SH-SY5Y (cell line): ENCODE measurements around the gene KCNAB2.
A peak's percentile ranks its signal among the peaks of the same experiment; 100 is the strongest.

Source experiments
- GATA2 ChIP-seq: IDR thresholded peaks from 2 replicates; pipeline ENCODE4 v1.6.1; 2011; ENCODE audit warnings: mild to moderate bottlenecking, low read depth, low read length
- GATA3 ChIP-seq: IDR thresholded peaks from 2 replicates; pipeline ENCODE4 v1.6.1; 2011; ENCODE audit warnings: low read depth, mild to moderate bottlenecking, low read length, moderate library complexity

The KCNAB2 gene

DNA sequence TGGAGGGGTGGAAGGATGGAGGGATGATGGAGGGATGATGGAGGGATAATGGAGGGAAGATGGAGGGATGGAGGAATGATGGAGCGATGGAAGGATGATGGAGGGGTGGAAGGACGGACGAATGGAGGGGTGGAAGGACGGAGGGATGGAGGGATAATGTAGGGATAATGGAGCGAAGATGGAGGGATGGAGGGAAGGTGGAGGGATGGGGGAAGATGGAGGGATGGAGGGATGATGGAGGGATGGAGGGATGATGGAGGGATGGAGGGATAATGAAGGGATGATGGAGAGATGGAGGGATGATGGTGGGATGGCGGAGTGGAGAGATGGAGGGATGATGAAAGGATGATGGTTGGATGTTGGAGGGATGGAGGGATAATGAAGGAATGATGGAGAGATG lies 61.3 kb downstream of the KCNAB2 start:
- TF ChIP-seq GATA3 (no peak), GATA2 (no peak)

DNA sequence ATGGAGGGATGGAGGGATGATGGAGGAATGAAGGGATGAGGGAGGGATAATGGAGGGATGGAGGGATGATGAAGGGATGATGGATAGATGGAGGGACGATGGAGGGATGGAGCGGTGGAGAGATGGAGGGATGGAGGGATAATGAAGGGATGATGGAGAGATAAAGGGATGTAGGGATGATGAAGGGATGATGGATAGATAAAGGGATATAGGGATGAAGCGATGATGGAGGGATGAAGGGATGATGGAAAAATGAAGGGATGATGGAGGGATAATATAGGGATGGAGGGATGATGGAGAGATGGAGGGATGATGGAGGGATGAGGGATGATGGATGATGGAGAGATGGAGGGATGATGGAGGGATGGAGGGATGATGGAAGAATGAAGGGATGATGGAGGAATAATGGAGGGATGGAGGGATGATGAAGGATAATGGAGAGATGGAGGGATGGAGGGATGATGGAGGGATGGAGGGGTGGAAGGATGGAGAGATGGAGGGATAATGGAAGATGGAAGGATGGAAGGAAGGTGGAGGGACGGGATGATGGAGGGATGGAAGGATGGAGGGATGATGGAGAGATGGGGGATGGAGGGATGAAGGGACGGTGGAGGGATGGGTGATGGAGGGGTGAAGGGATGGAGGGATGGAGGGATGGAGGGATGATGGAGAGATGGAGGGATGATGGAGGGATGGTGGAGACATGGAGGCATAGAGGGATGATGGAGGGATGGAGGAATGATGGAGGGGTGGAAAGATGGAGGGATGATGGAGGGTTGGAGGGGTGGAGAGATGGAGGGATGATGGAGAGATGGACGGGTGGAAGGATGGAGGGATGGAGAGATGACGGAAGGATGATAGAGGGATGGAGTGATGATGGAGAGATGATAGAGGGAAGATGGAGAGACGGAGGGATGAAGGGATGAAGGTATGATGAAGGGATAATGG lies 62.0 kb downstream of the KCNAB2 start:
- TF ChIP-seq GATA2 (no peak), GATA3 (no peak)

GRCh38 chr1:6108476-6108875 lies 62.8 kb downstream of the KCNAB2 start:
- no peak for TF ChIP-seq GATA3
- TF ChIP-seq GATA2, result no peak

DNA sequence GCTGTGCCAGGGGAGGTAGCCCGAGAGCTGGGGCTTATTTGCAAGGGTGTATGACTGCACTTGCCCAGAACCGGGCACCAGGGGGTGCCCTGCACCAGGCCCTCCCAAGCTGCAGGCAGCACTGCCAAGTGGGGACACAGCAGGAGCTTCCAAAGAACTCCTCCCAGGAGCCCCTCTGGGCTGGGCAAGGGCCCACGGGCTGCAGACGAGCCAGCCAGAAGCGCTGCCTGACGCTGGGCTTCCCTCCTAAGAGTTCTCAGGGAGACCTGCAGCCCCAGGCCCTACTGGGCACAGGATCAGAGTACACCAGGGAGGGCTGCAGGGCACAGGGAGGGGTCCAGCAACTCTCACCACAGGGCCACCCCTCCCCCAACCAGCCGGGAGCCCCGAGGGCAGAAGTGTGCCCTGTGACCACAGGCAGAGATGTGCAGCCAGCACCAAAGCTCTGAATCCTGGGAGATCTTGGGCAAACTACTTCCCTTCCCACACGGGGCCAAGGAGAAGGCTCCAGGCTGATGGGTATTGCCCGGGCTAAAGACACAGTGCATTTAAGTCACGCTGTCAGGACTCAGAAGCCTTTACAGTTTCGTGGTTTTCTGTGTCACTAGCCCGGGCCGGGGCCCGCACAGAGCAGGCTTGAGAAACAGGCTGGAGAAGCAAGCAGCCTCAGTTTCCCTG lies 63.4 kb downstream of the KCNAB2 start:
- no peak for TF ChIP-seq GATA2
- TF ChIP-seq GATA3, result no peak

GRCh38 chr1:6109688-6110087 lies 64.0 kb downstream of the KCNAB2 start:
- TF ChIP-seq GATA3 (no peak), GATA2 (no peak)

- no peak for TF ChIP-seq GATA2
These were observed 64.6 kb downstream of the KCNAB2 start for GRCh38 chr1:6110326-6110725.

GRCh38 chr1:6111571-6111970 lies 65.9 kb downstream of the KCNAB2 start:
- TF ChIP-seq GATA3 (no peak), GATA2 (peak; percentile 46; the same call in 1 of the 2 replicates)

DNA sequence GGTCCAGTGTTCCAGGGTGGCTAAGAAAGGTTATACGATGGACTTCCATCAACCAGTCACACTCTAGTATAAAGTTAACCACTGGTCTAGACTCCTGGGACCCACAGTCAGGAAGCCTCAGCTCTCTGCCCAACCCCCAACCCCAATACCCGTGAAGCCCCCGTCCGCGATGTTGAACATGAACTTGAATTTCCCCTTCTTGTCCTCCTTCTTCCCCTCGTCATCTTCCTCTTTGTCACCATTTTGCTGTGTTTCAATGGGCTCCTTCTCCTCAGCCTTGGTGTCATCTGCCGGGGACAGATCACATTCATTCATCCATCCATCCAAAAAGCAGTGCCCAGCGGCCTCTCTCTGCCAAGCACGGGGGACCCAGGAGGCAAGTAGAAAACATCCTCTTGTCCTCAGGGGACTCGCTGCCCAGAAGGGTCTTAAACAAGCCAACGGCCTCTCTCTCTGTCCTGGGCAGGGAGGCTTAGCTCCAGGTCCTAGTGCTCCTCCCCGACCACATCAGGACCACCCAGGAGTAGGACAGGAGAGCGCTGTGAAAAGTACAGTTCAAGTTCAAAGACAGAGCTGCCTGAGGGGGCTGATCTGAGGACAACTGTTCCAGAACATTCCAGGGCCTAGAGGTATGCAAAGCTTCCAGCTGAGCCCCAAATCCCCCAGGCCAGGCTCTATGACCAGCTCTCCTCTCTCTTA lies 66.5 kb downstream of the KCNAB2 start:
- TF ChIP-seq GATA3, result no peak
- TF ChIP-seq GATA2, result no peak

- no peak for TF ChIP-seq GATA2
- no peak for TF ChIP-seq GATA3
These were observed 67.0 kb downstream of the KCNAB2 start for GRCh38 chr1:6112690-6113005.

- TF ChIP-seq GATA3 (no peak), GATA2 (no peak)
These were observed 67.4 kb downstream of the KCNAB2 start for GRCh38 chr1:6113116-6113515.

GRCh38 chr1:6113745-6114144 lies 68.1 kb downstream of the KCNAB2 start:
- TF ChIP-seq GATA2, result no peak
- no peak for TF ChIP-seq GATA3

DNA sequence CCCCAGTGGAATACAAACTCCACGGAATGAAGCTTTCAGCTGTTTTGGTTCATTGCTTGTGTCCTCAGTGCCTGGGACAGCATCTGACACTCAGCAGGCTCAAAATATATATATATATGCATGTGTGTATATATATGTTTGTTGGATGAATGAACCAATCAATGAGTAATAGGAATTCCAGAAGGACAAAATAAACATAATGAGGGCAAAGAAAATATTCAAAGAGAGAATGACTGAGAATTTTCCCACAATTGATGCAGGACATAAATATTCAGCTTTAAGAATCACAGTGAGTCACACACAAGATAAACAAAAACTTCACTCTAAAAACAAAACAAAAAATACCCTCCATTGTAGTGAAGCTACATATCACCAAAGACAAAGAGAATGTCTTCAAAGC lies 70.4 kb downstream of the KCNAB2 start:
- TF ChIP-seq GATA2, result no peak
- no peak for TF ChIP-seq GATA3

DNA sequence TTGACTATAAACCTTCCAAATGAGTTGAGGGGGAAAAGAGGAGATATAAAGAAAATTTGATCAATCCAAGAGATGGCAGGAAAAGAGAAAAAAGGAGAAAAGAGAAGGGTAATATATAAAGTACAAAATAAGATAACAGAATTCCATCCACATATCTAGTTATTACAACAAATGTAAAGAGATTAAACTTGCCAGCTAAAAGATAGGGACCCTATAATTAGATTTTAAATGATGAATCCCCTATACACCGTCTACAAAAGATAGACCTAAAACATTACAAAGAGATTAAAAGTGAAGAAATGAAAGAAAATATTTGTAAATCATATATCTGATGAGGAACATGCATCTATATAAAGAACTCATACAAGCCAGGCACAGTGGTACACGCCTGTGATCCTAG lies 71.4 kb downstream of the KCNAB2 start:
- TF ChIP-seq GATA2 (no peak), GATA3 (no peak)

GRCh38 chr1:6117624-6118023 lies 71.9 kb downstream of the KCNAB2 start:
- TF ChIP-seq GATA2, result no peak
- no peak for TF ChIP-seq GATA3

- no peak for TF ChIP-seq GATA3
- no peak for TF ChIP-seq GATA2
These were observed 72.7 kb downstream of the KCNAB2 start for GRCh38 chr1:6118415-6118814.

DNA sequence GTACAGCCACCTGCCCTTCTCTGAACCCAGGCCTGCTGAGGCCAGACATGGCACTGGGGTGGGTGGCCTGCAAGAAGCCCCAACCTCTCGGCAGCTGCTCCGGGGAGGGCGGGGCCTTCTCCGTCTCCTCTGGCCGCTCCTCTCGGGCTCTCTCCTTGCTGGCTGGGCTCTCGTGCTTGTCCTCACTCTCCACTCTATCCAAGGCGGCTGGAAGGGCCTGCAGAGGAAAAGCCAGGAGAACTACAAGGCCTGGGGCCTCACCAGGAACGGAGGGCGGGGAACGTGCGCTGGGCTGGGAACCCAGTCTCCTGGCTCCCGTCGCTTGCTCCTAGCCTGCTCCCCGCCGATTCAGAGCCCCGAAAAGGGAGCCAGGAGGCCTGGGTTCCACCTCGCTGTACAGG lies 75.3 kb downstream of the KCNAB2 start:
- TF ChIP-seq GATA3 (no peak), GATA2 (no peak)
